Measurements from ENCODE around the gene DLL1. TPM values are rescaled to one million over a fixed set of nuclear protein-coding genes. Genes with fewer than 3 reads are reported as not detected.

The DLL1 gene
- total RNA-seq, 1 donor from 2014 or later = 59.8 TPM

DNA sequence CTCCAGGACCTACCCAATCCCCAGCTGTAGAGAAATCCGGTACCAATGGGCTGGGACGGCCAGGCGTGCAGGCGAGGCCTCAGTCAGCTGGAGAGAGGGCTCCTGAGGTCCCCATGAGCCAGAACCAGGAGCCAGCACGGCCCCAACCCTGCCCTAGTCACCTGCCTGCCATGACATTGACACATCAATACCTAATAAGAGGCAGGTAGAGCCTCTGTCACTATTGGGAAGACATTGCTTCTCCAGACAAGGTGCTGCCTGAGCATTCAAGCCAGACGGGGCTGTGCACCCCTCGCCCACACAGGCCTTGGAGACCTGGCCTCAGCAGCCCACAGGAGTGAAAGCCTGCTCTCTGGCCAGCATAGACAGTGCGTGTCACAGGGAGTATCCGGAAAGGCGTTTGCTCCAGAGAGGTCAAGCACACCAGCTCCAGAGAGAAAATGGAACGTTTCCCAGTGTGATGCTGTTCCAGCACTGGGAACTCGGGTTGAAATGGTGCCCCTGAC, 3.5 kb downstream of the DLL1 start:
- Mint-ChIP-seq H3K36me3 (ENCODE audit: low read depth) (peaks cover 12% of the 10 kb centered on the region), H3K4me1 (peaks cover 48% of the 10 kb centered on the region), H3K9me3 (no peaks in the 10 kb centered on the region), H3K27ac (ENCODE audit: unreplicated experiment) (no peak overlapping the region), H3K27me3 (ENCODE audit: low read depth) (peaks cover 73% of the 10 kb centered on the region), H3K4me3 (peak overlapping the region; percentile 90)
- DNase-seq (ENCODE audit: low read depth, low spot score) = no peak
- TF ChIP-seq CTCF (conservative IDR thresholded peaks at IDR 0.05) = no peak

DNA sequence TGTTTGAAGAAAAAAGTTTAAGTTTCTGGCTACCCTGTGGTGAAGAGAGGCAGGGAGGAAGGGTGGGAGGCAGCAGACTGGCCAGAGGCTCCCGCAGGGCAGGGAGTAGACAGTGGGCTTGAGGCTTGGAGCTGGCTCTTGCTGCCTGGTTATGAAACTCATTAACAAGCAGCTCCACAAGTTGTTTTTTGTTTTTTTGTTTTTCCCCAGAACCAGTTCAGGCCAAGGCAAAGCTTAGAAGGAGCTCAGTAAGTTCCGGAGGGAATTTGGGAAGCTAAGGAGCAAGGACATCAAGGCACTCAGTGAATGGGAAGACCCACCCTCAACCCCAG, 4.0 kb downstream of the DLL1 start:
- Mint-ChIP-seq H3K27me3 (ENCODE audit: low read depth) (peaks cover 69% of the 10 kb centered on the region), H3K4me1 (peaks cover 43% of the 10 kb centered on the region), H3K9me3 (no peaks in the 10 kb centered on the region), H3K36me3 (ENCODE audit: low read depth) (peaks cover 12% of the 10 kb centered on the region), H3K27ac (ENCODE audit: unreplicated experiment) (peak overlapping the region; percentile 92), H3K4me3 (peak overlapping the region; percentile 90)
- TF ChIP-seq CTCF (conservative IDR thresholded peaks at IDR 0.05) = no peak
- DNase-seq (ENCODE audit: low read depth, low spot score) = no peak

DNA sequence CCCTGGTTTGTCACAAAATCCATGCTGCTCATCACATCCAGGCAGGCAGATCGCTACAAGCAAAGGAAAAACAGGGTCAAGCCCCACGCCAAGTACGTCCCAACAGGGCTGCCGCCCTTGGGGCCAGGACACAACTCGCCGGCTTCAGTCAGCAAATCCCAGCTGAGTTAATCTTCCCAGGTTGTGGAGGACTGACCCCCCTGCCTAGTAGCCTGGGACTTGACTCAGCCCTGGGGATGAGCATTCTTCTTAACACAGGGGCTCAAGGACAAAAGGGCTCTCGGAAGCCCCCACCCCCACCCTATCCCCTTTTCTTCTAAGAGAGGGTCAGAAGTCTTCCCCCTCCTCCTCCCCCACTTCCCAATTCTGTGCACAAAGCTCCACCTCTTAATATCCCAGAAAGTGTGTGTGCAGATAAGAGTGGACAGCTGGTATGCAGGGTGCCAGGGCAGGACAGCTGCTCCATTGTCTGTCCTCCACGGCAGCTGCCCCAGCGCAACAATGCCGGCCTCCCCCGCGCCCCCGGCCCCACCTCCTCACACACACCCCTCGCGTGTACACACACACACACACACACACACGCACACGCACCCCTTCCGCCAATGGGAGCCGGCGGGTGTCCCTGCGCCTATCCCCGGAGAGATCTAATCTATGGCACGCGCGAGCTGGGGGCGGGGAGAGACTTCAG, 4.5 kb downstream of the DLL1 start:
- Mint-ChIP-seq H3K9me3 (no peaks in the 10 kb centered on the region), H3K27me3 (ENCODE audit: low read depth) (peaks cover 69% of the 10 kb centered on the region), H3K4me1 (peaks cover 40% of the 10 kb centered on the region), H3K36me3 (ENCODE audit: low read depth) (peaks cover 14% of the 10 kb centered on the region), H3K27ac (ENCODE audit: unreplicated experiment) (peak overlapping the region; percentile 92), H3K4me3 (peak overlapping the region; percentile 90)
- TF ChIP-seq CTCF (conservative IDR thresholded peaks at IDR 0.05) = no peak
- peak; percentile 63 for DNase-seq (ENCODE audit: low read depth, low spot score)

GRCh38 chr6:170285482-170285881, 5.4 kb downstream of the DLL1 start:
- peaks cover 14% of the 10 kb centered on the region for H3K36me3 Mint-ChIP-seq (ENCODE audit: low read depth)
- DNase-seq (ENCODE audit: low read depth, low spot score) = no peak
- peaks cover 39% of the 10 kb centered on the region for H3K4me1 Mint-ChIP-seq
- peak overlapping the region; percentile 90 for H3K4me3 Mint-ChIP-seq
- peaks cover 68% of the 10 kb centered on the region for H3K27me3 Mint-ChIP-seq (ENCODE audit: low read depth)
- H3K27ac Mint-ChIP-seq (ENCODE audit: unreplicated experiment) = no peak overlapping the region
- TF ChIP-seq CTCF (conservative IDR thresholded peaks at IDR 0.05) = no peak
- no peaks in the 10 kb centered on the region for H3K9me3 Mint-ChIP-seq

- Mint-ChIP-seq H3K27ac (ENCODE audit: unreplicated experiment) (no peak overlapping the region), H3K4me3 (peak overlapping the region; percentile 90), H3K4me1 (peaks cover 36% of the 10 kb centered on the region), H3K27me3 (ENCODE audit: low read depth) (peaks cover 63% of the 10 kb centered on the region), H3K9me3 (no peaks in the 10 kb centered on the region), H3K36me3 (ENCODE audit: low read depth) (peaks cover 14% of the 10 kb centered on the region)
- no peak for TF ChIP-seq CTCF (conservative IDR thresholded peaks at IDR 0.05)
- no peak for DNase-seq (ENCODE audit: low read depth, low spot score)
Measured at GRCh38 chr6:170284866-170285469, 5.9 kb downstream of the DLL1 start.

Measured in neural crest cell (in vitro differentiated cells).